HG02938 (cell line): ENCODE data around the gene FILIP1.
"Not testable (repeated sequence)": the region's sequence is repeated elsewhere in the genome, so short reads cannot be mapped to it uniquely, and the experiment has no call there.

Experiments
- ATAC-seq: cut with Tn5 transposase; IDR thresholded peaks from one replicate; pipeline ENCODE4 v1.9.1; 2021; ENCODE audit warnings: mild to moderate bottlenecking, moderate library complexity; ENCODE audit not compliant: unreplicated experiment

The FILIP1 gene

GRCh38 chr6:75421316-75422023 is 72.1 kb downstream of the FILIP1 start:
- ATAC-seq = no peak

DNA sequence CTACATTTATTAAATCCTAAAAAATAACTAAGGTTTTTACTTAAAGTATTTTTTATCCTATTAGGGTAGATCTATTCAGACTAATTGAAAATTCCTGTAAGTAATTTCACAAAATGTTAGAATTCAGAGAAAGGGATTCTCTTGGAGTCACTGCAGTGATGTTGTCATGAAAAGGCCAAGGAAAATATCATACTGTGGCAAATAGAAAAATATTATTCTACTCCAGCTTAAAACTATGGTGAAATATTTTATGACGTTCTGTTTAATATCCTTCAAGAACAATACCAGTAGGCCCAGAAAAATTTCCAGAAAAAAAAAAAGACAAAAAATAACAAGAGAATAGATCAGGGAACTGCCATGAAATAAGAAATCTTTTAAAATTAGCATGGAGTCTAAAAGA is 73.6 kb downstream of the FILIP1 start:
- no peak for ATAC-seq

DNA sequence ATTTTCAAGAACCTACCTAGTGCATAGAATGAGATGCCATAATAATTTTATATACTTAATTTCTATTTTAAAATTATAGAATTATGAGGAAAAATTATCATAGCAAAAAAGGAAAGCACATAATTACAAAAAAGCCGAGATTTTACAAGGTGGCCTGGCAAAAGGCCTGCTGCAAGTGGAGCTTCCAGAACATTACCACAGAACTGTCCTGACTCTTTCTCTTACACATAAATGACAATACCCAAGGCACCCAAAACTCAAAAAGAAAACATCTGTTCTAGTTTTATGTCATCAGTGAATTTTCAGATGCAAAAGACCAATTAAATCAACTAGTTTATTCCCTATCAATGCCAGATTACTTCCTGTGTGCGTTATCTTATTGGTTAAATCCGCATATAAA is 74.2 kb downstream of the FILIP1 start:
- no peak for ATAC-seq

- ATAC-seq = peak; percentile 68
These were observed 75.4 kb downstream of the FILIP1 start for GRCh38 chr6:75418233-75418632.

DNA sequence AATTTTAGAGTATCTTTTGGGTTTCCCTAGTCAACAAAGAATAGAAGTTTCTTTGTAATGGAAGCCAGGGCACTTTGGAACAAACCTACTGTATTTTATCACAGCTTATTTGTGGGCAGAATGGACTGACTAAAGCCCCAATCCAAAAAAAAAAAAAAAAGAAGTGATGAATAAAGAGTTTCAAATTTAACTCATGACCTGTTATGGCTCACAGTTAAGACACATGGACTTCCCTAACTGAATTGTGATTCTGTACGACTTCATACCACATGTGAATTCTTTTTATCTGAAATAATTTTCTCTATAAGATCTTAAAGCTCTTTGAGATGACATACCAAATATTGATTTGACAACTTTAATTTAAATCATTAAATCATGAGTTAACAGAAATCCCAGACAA is 77.2 kb downstream of the FILIP1 start:
- no peak for ATAC-seq

GRCh38 chr6:75415804-75416203 is 77.8 kb downstream of the FILIP1 start:
- ATAC-seq = no peak

GRCh38 chr6:75414445-75415021 is 79.1 kb downstream of the FILIP1 start:
- ATAC-seq = no peak

DNA sequence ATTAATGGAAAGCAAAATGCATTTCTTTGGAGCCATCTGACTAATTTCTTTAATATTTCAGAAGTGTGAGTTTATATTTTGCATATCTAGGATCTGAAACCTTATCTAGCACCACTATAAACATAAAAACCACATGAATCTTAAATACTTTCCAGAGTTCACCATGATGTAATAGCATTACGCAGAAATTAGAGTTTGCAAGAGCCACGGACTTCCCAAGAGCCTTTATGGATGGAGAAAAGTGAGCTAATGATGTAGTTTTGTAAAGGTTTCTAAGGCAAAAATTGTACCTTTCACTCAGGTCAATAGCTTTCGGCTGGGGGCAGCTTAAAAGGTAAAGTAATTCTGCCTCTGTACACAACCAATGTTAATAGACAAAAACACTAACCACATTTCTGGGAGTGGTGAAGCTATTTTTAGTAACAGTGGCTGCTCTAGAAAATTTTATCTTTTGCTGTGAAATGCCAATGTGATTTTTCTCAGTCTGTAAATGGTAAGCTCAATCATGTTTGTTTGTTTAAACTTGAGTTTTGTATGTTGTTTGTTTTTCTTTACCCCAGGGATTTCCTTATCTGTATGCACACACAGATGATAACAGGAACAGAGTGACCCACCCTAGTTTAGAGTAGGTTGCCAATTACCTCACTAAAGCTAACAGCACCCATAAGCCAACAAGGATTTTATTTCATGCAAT is 80.5 kb downstream of the FILIP1 start:
- no peak for ATAC-seq

DNA sequence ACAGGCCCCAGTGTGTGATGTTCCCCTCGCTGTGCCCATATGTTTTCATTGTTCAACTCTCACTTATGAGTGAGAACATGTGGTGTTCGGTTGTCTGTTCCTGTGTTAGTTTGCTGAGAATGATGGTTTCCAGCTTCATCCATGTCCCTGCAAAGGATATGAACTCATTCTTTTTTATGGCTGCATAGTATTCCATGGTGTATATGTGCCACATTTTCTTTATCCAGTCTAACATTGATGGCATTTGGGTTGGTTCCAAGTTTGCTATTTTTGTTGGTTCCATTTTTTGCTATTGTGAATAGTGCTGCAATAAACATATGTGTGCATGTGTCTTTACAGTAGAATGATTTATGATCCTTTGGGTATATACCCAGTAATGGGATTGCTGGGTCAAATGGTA is 83.0 kb downstream of the FILIP1 start:
- not testable (repeated sequence) for ATAC-seq

DNA sequence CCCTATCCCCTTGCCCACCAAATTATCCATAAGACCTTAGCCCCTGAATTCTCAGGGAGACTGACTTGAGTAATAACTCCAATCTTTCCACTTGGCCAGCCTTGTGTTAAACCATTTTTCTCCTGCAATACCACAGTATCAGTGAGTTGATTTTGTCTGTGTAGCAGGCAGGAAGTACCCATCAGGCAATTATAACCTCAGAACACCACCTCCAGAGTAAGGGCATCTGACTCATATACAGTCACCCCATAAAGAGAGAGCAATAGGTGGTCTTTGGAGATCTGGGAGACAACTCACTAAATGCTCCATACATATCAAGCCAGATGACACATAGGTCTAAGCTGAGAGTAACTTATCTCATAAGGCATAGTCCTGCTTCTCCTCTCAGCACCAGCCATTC is 83.7 kb downstream of the FILIP1 start:
- ATAC-seq = no peak

- no peak for ATAC-seq
These were observed 84.3 kb downstream of the FILIP1 start for GRCh38 chr6:75409286-75409685.

GRCh38 chr6:75403563-75404080 is 90.0 kb downstream of the FILIP1 start:
- no peak for ATAC-seq

- no peak for ATAC-seq
These were observed 91.3 kb downstream of the FILIP1 start for GRCh38 chr6:75402296-75402695.

GRCh38 chr6:75397656-75398465 is 95.7 kb downstream of the FILIP1 start:
- no peak for ATAC-seq

- ATAC-seq = no peak
These were observed 96.4 kb downstream of the FILIP1 start for GRCh38 chr6:75397171-75397570.

DNA sequence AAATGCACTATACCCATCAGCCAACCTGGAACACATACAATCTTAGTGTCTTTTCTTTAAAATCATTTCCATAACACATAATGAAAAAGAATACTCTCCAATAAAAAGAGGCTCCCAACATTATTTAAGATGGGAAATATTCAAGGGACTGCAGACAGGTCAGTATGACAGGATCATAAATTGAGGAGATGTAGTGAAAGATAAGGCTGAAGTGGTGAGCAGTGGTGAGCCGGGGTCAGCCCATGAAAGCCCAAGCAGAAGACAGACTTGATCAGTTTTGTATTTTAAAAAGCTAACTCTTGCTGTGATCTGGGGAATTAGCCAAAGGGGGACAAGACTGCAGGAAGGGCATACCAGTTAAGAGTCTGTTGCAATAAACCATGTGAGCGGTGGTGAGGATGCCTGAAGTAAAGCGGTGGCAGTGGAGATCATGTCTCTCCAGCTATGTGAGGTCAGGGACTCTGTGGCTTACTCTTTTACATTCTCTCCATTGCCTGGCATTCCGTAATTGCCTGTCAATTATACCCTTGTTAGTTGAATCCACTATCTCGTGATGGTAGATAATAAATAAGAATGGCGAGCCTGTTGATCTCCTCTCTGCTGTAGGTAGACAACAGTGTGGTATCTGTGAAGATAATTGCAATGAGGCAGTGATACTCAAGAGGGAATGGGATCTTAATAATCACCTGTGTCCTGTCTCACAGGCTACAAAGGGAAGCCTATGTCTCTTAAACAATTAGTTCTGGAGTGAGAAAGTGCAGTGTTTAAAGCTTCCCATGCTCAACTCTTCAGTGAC is 97.4 kb downstream of the FILIP1 start:
- ATAC-seq = no peak

GRCh38 chr6:75393806-75394205 is 99.8 kb downstream of the FILIP1 start:
- no peak for ATAC-seq

DNA sequence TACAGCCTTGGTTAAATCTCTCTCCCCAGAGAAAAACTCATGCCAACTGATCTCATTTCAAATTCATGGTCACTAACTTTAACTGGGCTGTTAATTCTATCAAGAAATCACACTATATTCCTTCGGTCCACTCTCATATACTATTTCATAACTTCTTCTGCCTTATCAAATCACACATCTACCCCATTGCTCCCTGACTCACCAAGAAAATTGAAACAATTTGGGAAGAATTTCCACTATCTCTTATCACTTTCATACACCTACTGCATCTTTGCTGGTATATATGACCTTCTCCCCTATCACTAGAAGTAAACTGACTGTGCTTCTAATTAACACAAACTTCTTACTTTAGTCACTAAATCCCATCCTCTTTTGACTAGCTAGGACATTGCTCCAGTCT is 102.3 kb downstream of the FILIP1 start:
- ATAC-seq = no peak

- no peak for ATAC-seq
These were observed 107.4 kb downstream of the FILIP1 start for GRCh38 chr6:75386050-75386770.

- no peak for ATAC-seq
These were observed 109.5 kb downstream of the FILIP1 start for GRCh38 chr6:75384116-75384515.
